Mucosa of descending colon (tissue), 3 donors: ENCODE data around the gene PGA4. TPM values are rescaled to one million over a fixed set of nuclear protein-coding genes. Genes with fewer than 3 reads are reported as not detected.

Source experiments
- ATAC-seq: fragments of 200-7000 bp; cut with Tn5 transposase; one replicate; pipeline ENCODE4 v1.9.1; 2020; ENCODE audit warnings: mild to moderate bottlenecking, moderate library complexity
- DNase-seq, 3 donors: peaks; one replicate each; pipeline ENCODE4 v3.0.0-alpha.2; 2020
- H3K36me3 ChIP-seq: fragments of 200-600 bp; one replicate; pipeline ENCODE4 v1.8.0; 2021; ENCODE audit warnings: low read depth, mild to moderate bottlenecking
- H3K4me1 ChIP-seq: fragments of 200-600 bp; one replicate; pipeline ENCODE4 v1.8.0; 2021; ENCODE audit warnings: low read depth, mild to moderate bottlenecking
- H3K4me3 ChIP-seq: fragments of 200-600 bp; one replicate; pipeline ENCODE4 v1.8.0; 2021; ENCODE audit warnings: mild to moderate bottlenecking
- H3K9me3 ChIP-seq: fragments of 200-600 bp; one replicate; pipeline ENCODE4 v1.8.0; 2021; ENCODE audit warnings: mild to moderate bottlenecking
- CTCF ChIP-seq: fragments of 200-600 bp; IDR thresholded peaks from one replicate; pipeline ENCODE4 v1.8.0; 2022; ENCODE audit warnings: antibody characterized with exemption, mild to moderate bottlenecking
- intact Hi-C, 2 donors: fragments of 100-400 bp; cut with DNase I in 1 of 2; cut with micrococcal nuclease in 1 of 2; formaldehyde crosslinking; loops; one replicate each; pipeline versions ENCODE4 v1.11.0 to v1.11.1; 2022; cut with DNase I, micrococcal nuclease
- total RNA-seq, 3 donors: library from RNA; stranded (reverse); fragmentation: NEBNext Ultra II Directional in 2 of 3; extraction: Animal tissue kit (Norgen Biotek cat#: 25700) in 2 of 3; gene quantifications; one replicate each; pipeline versions ENCODE4 v1.2.1 to v1.2.4, GENCODE V29; 2021 to 2023
- donor health status: DM: no; HTN: no; CAD: no; lungs with moderate emphysema.
- donor health status: DM: no; HTN: no; CAD: no.
- donor health status: DM: no; HTN: yes; CAD: no.

Gene PGA4
- total RNA-seq, 3 donors from 2014 or later = 0.46 to 1.2 TPM; not detected in 1

DNA sequence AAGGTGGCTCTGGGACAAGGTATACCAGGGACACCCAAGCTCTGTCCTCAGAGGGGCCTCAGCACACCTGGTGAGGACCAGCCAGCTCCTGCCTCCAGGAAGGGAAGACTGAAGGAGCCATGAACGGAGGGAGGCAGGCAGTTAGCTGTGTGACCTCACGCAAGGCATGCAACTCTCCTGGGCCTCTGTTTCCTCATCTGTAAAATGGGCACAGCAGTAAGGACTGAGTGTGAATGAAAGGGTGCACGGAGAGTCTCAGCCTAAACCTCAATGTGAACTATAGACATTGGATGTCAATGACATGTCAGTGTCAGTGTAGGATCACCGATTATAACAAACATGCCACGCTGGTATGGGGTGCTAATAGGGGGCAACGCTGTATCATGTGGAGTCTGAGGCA is 37.2 kb downstream of the PGA4 start:
- ATAC-seq = no peak
- Histone ChIP-seq H3K36me3 (no peaks in the 10 kb centered on the region), H3K4me3 (no peak overlapping the region), H3K9me3 (no peaks in the 10 kb centered on the region), H3K4me1 (no peaks in the 10 kb centered on the region)
- DNase-seq = no peak
- no peak for TF ChIP-seq CTCF
- intact Hi-C loops = no loop called here

DNA sequence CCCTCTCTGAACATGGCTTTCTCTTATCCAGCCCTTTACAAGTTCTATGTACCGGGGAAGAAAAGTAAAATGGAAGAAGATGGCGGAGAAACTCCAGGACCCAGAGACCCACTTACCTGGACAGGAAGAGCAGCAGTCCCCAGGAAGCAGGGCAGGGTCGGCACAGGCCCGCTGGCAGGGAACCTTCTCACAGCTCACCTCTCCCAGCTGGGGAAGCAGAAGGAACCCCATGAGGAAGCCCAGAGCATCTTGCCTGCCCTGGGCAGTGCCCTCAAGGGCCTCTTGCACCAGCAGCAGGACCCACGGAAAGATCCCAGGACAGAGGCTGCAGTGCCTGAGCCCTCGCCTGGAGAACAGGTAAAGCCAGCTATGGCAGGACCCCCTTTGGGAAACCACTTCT is 42.2 kb downstream of the PGA4 start:
- ATAC-seq (no peak), DNase-seq (no peak)
- no peaks in the 10 kb centered on the region for H3K9me3 ChIP-seq
- H3K4me3 ChIP-seq = no peak overlapping the region
- H3K36me3 ChIP-seq = no peaks in the 10 kb centered on the region
- no peak for TF ChIP-seq CTCF
- no peaks in the 10 kb centered on the region for H3K4me1 ChIP-seq
- intact Hi-C loops = no loop called here

GRCh38 chr11:61264795-61265194 is 42.6 kb downstream of the PGA4 start:
- TF ChIP-seq CTCF = no peak
- intact Hi-C loops = no loop called here
- no peaks in the 10 kb centered on the region for H3K36me3 ChIP-seq

DNA sequence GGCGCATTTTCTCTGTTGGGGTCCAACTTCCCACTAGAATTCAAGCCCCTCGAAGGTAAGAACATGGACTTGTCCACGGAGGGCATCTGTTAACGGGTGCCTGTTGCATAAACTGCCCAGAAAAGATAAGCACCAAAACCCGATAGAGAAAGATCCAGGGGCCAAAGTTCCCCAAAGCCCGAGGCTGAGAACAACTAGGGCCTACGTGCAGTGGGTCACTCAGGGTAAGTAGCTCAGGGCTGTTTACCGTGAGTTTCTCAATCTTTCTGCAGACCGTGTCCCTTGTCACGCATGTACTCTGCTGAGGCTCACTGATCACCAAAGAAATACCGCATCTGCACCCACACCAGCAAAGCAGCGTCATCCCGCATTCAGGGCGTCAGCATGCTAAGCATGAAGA is 43.2 kb downstream of the PGA4 start:
- no peaks in the 10 kb centered on the region for H3K4me1 ChIP-seq
- H3K4me3 ChIP-seq = no peak overlapping the region
- no peaks in the 10 kb centered on the region for H3K36me3 ChIP-seq
- TF ChIP-seq CTCF = no peak
- DNase-seq = no peak
- ATAC-seq = no peak
- H3K9me3 ChIP-seq = no peaks in the 10 kb centered on the region
- intact Hi-C loops = no loop called here

More at GRCh38 chr11:61264795-61265194, 42.6 kb downstream of the PGA4 start:
- no peak overlapping the region for H3K4me3 ChIP-seq
- DNase-seq (no peak), ATAC-seq (no peak)
- H3K4me1 ChIP-seq = no peaks in the 10 kb centered on the region
- no peaks in the 10 kb centered on the region for H3K9me3 ChIP-seq

DNA sequence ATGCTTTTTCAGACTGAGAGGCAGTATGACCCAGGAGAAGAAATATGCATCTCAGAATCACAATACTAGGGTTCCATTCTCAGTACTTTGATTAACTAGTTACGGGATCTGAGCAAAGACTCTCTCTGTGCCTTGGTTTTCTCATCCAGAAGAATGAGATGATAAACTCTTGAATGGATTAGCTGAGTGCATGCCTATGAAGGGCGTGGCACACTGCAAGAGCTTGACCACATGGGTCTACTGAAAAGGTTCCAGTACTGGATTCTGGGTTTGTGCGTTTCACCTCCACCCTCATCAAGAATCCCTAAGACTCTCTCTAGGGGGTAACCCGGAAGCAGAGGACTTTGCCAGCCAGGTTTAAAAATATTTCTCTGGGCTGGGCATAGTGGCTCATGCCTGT is 44.5 kb downstream of the PGA4 start:
- ATAC-seq = no peak
- intact Hi-C loops = no loop called here
- TF ChIP-seq CTCF = no peak
- no peak overlapping the region for H3K4me3 ChIP-seq
- DNase-seq = no peak
- no peaks in the 10 kb centered on the region for H3K36me3 ChIP-seq
- no peaks in the 10 kb centered on the region for H3K9me3 ChIP-seq
- no peaks in the 10 kb centered on the region for H3K4me1 ChIP-seq

DNA sequence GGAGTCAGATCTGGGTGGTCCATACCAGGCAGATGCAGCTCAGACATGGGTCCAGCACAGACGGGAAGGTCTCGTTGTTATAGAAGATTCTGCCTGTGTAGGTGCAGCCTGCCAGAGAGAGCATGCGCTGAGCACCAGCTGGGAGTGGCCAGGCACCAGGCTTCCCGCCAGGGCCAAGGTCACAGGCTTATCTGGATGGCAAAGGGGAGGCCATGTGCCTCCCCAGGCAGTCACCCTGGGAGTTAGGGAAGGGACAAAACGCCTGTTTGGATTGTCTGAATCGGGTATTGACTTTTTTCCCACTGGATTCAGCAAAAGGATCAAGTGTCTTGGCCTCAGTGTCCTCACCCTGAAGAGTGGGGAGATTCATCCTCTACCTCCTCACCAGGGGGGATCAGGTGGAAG is 45.3 kb downstream of the PGA4 start:
- H3K4me3 ChIP-seq = no peak overlapping the region
- H3K36me3 ChIP-seq = no peaks in the 10 kb centered on the region
- DNase-seq = peak in 2 of 3 donors; percentile 39 to 46
- intact Hi-C loops = no loop called here
- ATAC-seq = peak; percentile 75
- TF ChIP-seq CTCF = no peak
- H3K4me1 ChIP-seq = no peaks in the 10 kb centered on the region
- H3K9me3 ChIP-seq = no peaks in the 10 kb centered on the region
